ENCODE data around the gene RBM24. TPM values are rescaled to one million over a fixed set of nuclear protein-coding genes. Genes with fewer than 3 reads are reported as not detected.

The RBM24 gene
- total RNA-seq, 1 experiment from 2014 or later: 2.0 TPM

- H3K9me3 ChIP-seq (ENCODE audit: low read length): no peaks in the 10 kb centered on the region
- H3K9me2 ChIP-seq (replicated peaks; ENCODE audit: low read length): no peaks in the 10 kb centered on the region; the same call in 1 of the 2 replicates
- no peaks in the 10 kb centered on the region for H3K79me2 ChIP-seq (ENCODE audit: low read length)
- POLR2A ChIA-PET (ENCODE audit: unreplicated experiment): no interaction called here
- no peak overlapping the region for H3K9ac ChIP-seq (ENCODE audit: low read length)
- CTCF ChIA-PET: interaction anchor here (0.7 kb wide), 1 partner anchor 11 kb away, joined by 3 read pairs; no protein-coding TSS in a partner anchor
- H3F3A ChIP-seq (ENCODE audit: low read length, unreplicated experiment): no peaks in the 10 kb centered on the region
- no peaks in the 10 kb centered on the region for H3K36me3 ChIP-seq (ENCODE audit: low read depth, low read length)
- DNase-seq (peak; percentile 29), ATAC-seq (no peak)
- no peaks in the 10 kb centered on the region for H4K20me1 ChIP-seq (ENCODE audit: low read length)
- no peaks in the 10 kb centered on the region for H3K4me1 ChIP-seq (ENCODE audit: insufficient read depth, low read length)
- BruUV-seq (replicated peaks): no TSS peak
- H2AFZ ChIP-seq (ENCODE audit: low read length): no peak overlapping the region
- no peak overlapping the region for H3K4me3 ChIP-seq (ENCODE audit: low read length)
- intact Hi-C loops (cut with micrococcal nuclease): no loop called here
- TF ChIP-seq CTCF (conservative IDR thresholded peaks at IDR 0.05; ENCODE audit: low read depth, low read length): no peak
- TF ChIP-seq EZH2phosphoT487 (IDR thresholded peaks at IDR 0.05; ENCODE audit: borderline replicate concordance, low read length): no peak
- TF ChIP-seq EZH2 (IDR thresholded peaks at IDR 0.05; ENCODE audit: low read length, unreplicated experiment): no peak
- H3K27me3 ChIP-seq (ENCODE audit: low read length): no peaks in the 10 kb centered on the region
- no peak overlapping the region for H3K4me2 ChIP-seq (ENCODE audit: low read length)
- H3K27ac ChIP-seq (ENCODE audit: low read length): no peak overlapping the region
Observed at GRCh38 chr6:17268114-17268513, 13.0 kb upstream of the RBM24 start.

GRCh38 chr6:17269840-17270239 is 11.3 kb upstream of the RBM24 start:
- BruUV-seq (replicated peaks): no TSS peak

More at GRCh38 chr6:17269840-17270239, 11.3 kb upstream of the RBM24 start:
- ChIA-PET POLR2A (ENCODE audit: unreplicated experiment) (no interaction called here), CTCF (no interaction called here)
- TF ChIP-seq EZH2phosphoT487 (IDR thresholded peaks at IDR 0.05; ENCODE audit: borderline replicate concordance, low read length): no peak
- no peak for TF ChIP-seq EZH2 (IDR thresholded peaks at IDR 0.05; ENCODE audit: low read length, unreplicated experiment)
- TF ChIP-seq CTCF (conservative IDR thresholded peaks at IDR 0.05; ENCODE audit: low read depth, low read length): no peak
- no peaks in the 10 kb centered on the region for H3F3A ChIP-seq (ENCODE audit: low read length, unreplicated experiment)
- DNase-seq (no peak), ATAC-seq (no peak)
- no peaks in the 10 kb centered on the region for H3K9me3 ChIP-seq (ENCODE audit: low read length)
- no peak overlapping the region for H3K4me3 ChIP-seq (ENCODE audit: low read length)
- H3K9me2 ChIP-seq (replicated peaks; ENCODE audit: low read length): no peaks in the 10 kb centered on the region; the same call in 1 of the 2 replicates
- intact Hi-C loops (cut with micrococcal nuclease): no loop called here
- no peaks in the 10 kb centered on the region for H3K27me3 ChIP-seq (ENCODE audit: low read length)
- no peak overlapping the region for H3K9ac ChIP-seq (ENCODE audit: low read length)
- H3K36me3 ChIP-seq (ENCODE audit: low read depth, low read length): no peaks in the 10 kb centered on the region
- H4K20me1 ChIP-seq (ENCODE audit: low read length): no peaks in the 10 kb centered on the region
- H3K27ac ChIP-seq (ENCODE audit: low read length): no peak overlapping the region
- no peaks in the 10 kb centered on the region for H3K79me2 ChIP-seq (ENCODE audit: low read length)
- H3K4me1 ChIP-seq (ENCODE audit: insufficient read depth, low read length): no peaks in the 10 kb centered on the region
- no peak overlapping the region for H2AFZ ChIP-seq (ENCODE audit: low read length)
- H3K4me2 ChIP-seq (ENCODE audit: low read length): no peak overlapping the region
